ENCODE data around the gene GPR15LG. TPM values are rescaled to one million over a fixed set of nuclear protein-coding genes. Genes with fewer than 3 reads are reported as not detected.

Gene GPR15LG
- total and polyA plus RNA-seq, 2 experiments from 2014 or later, result not detected

DNA sequence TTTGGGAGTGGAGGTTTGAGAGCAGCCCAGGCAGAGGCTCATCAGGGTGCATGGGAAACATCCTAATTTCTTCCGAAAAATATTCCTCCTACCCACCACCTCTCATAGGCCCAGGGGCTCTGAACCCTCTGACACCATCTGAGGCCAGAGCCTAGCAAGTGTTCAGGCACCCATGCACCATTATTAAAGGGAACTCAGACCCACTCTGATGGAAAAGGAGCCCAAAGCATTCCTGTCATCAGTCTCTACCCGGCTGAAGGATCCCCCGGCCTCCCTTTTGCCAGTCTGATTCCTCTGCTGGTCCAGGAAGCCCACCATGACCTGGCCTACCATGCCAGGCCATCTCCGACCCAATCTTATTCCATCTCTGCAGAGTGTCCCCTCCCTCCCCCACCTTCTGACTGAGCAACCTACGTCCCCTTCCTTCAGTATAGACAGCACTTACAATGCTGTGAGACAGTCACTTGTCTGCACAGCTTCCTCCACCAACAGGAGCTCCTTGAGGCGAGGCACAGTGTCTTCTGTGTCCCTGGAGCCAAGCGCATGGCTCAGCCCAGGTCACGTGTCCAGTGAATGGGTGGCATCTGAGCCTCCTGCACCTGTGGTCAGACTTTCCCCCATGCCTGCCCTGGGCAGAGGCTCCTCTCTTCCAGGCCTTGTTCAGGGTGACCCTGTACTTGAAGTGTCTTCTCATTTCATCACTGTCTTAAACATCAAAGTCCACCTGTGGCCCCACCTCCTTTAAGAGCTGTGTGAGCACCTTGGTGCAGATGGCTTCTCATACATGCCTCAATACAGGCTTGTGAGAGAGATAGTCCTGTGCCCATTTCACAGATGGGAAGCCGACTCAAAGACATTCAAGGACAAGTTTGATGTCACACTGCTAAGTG, 889 bp upstream of the GPR15LG start (continued):
- TF ChIP-seq REST (IDR thresholded peaks at IDR 0.05; ENCODE audit: unreplicated experiment) (no peak), ZNF331 (CRISPR knock-in tag; IDR thresholded peaks at IDR 0.05; ENCODE audit: low read depth) (no peak), ETS1 (IDR thresholded peaks at IDR 0.05) (no peak), JUNB (IDR thresholded peaks at IDR 0.05; ENCODE audit: unreplicated experiment) (no peak), POLR2AphosphoS5 (IDR thresholded peaks at IDR 0.05; ENCODE audit: low read depth) (no peak), EZH2phosphoT487 (IDR thresholded peaks at IDR 0.05; ENCODE audit: unreplicated experiment) (no peak), STAT1 (IDR thresholded peaks at IDR 0.05; ENCODE audit: unreplicated experiment) (no peak)
- TF ChIP-seq, protein P1, sequence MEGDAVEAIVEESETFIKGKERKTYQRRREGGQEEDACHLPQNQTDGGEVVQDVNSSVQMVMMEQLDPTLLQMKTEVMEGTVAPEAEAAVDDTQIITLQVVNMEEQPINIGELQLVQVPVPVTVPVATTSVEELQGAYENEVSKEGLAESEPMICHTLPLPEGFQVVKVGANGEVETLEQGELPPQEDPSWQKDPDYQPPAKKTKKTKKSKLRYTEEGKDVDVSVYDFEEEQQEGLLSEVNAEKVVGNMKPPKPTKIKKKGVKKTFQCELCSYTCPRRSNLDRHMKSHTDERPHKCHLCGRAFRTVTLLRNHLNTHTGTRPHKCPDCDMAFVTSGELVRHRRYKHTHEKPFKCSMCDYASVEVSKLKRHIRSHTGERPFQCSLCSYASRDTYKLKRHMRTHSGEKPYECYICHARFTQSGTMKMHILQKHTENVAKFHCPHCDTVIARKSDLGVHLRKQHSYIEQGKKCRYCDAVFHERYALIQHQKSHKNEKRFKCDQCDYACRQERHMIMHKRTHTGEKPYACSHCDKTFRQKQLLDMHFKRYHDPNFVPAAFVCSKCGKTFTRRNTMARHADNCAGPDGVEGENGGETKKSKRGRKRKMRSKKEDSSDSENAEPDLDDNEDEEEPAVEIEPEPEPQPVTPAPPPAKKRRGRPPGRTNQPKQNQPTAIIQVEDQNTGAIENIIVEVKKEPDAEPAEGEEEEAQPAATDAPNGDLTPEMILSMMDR (conservative IDR thresholded peaks at IDR 0.05; ENCODE audit: low read depth in 2 of 2), result no peak

DNA sequence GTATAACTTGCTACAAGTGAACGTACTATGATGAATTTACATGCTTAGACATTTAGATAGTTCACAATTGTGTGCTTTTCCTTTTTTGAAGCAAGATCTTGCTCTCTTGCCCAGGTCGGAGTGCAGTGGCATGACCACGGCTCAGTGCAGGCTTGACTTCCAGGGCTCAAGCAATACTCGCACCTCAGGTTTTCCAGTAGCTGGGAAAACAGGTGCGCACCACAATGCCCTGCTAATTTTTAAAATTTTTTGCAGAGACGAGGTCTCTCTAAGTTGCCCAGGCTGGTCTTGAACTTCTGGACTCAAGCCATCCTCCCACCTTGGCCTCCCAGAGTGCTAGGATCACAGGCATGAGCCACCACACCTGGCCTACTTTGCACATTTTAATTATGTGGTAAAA, 1.8 kb downstream of the GPR15LG start:
- Mint-ChIP-seq H3K27ac (no peak overlapping the region), H3K9me3 (peaks cover 4% of the 10 kb centered on the region), H3K36me3 (ENCODE audit: low read depth) (peaks cover 3% of the 10 kb centered on the region; the same call in 1 of the 3 replicates), H3K4me3 (no peak overlapping the region), H3K27me3 (ENCODE audit: insufficient read depth, low read depth, poor library complexity) (peaks cover 3% of the 10 kb centered on the region), H3K4me1 (peaks cover 4% of the 10 kb centered on the region; the same call in 1 of the 3 replicates)
- Histone ChIP-seq H3K4me2 (no peak overlapping the region), H3F3A (replicated peaks; ENCODE audit: low read depth) (no peaks in the 10 kb centered on the region), H3K27ac (ENCODE audit: low read depth) (no peak overlapping the region), H3K4me3 (no peak overlapping the region), H4K20me1 (replicated peaks; ENCODE audit: insufficient read depth) (no peaks in the 10 kb centered on the region; the same call in 1 of the 2 replicates), H3K36me3 (ENCODE audit: insufficient read depth) (no peaks in the 10 kb centered on the region), H3K9me2 (ENCODE audit: insufficient read depth) (no peaks in the 10 kb centered on the region; the same call in 1 of the 2 replicates), H2AFZ (no peak overlapping the region), H3K27me3 (ENCODE audit: insufficient read depth) (no peaks in the 10 kb centered on the region), H3K79me2 (replicated peaks; ENCODE audit: insufficient read depth) (no peaks in the 10 kb centered on the region), H3K4me1 (ENCODE audit: insufficient read depth) (no peaks in the 10 kb centered on the region)
- TF ChIP-seq EZH2phosphoT487 (IDR thresholded peaks at IDR 0.05; ENCODE audit: unreplicated experiment), result no peak
- TF ChIP-seq ZNF331 (CRISPR knock-in tag; IDR thresholded peaks at IDR 0.05; ENCODE audit: low read depth), result no peak
- no peak for TF ChIP-seq ZNF462 (CRISPR knock-in tag; IDR thresholded peaks at IDR 0.05)
- ATAC-seq (no peak), DNase-seq (ENCODE audit: low spot score) (no peak)
